H1 (cell line): ENCODE data around the gene SMC3. TPM values are rescaled to one million over a fixed set of nuclear protein-coding genes. Genes with fewer than 3 reads are reported as not detected.

ENCODE experiments used
- CTCF ChIA-PET: fragments of 300-600 bp; sonication (Branson Sonifier 250); formaldehyde crosslinking; loops from one replicate; lab custom pipeline; 2021; ENCODE audit not compliant: partially characterized antibody; lab: Charles Lee
- POLR2A ChIA-PET: fragments of 300-600 bp; sonication (Branson Sonifier 250); formaldehyde crosslinking; loops from one replicate; lab custom pipeline; 2021; ENCODE audit warnings: inconsistent platforms; ENCODE audit not compliant: partially characterized antibody; lab: Charles Lee
- DNase-seq, 2 experiments: peaks; one replicate each; pipeline versions ENCODE4 v3.0.0 to v3.0.0-alpha.2; 2010 to 2022; ENCODE audit warnings: low spot score in 2 of 2, low read depth in 1 of 2, mixed read lengths in 1 of 2
- FAIRE-seq: peaks from 2 replicates; lab custom pipeline; 2011; peaks lifted over from hg19 to GRCh38; lab: Jason Lieb, UNC
- H2AFZ ChIP-seq: 2 replicates; pipeline ENCODE4 v1.8.1; 2012; ENCODE audit warnings: low read length, inconsistent platforms
- H2AK5ac ChIP-seq: 2 replicates; pipeline ENCODE4 v1.6.1; 2013; ENCODE audit warnings: low read depth, low read length
- H2BK120ac ChIP-seq: replicated peaks from 2 replicates; pipeline ENCODE3; 2013; ENCODE audit warnings: low read depth, low read length, inconsistent platforms
- H2BK12ac ChIP-seq: 2 replicates; pipeline ENCODE4 v1.6.1; 2013; ENCODE audit warnings: low read depth, low read length
- H2BK15ac ChIP-seq: 2 replicates; pipeline ENCODE4 v1.6.1; 2013; ENCODE audit warnings: low read length
- H2BK20ac ChIP-seq: 2 replicates; pipeline ENCODE4 v1.6.1; 2013; ENCODE audit warnings: low read length
- H2BK5ac ChIP-seq: 2 replicates; pipeline ENCODE4 v1.6.1; 2013; ENCODE audit warnings: low read depth, low read length
- H3K14ac ChIP-seq: 2 replicates; pipeline ENCODE4 v1.6.1; 2013; ENCODE audit warnings: inconsistent platforms; ENCODE audit not compliant: insufficient read length
- H3K18ac ChIP-seq: 2 replicates; pipeline ENCODE4 v1.6.1; 2013; ENCODE audit warnings: low read length; ENCODE audit errors: extremely low read depth
- H3K23ac ChIP-seq: 2 replicates; pipeline ENCODE4 v1.6.1; 2013; ENCODE audit warnings: inconsistent platforms; ENCODE audit not compliant: insufficient read length
- H3K23me2 ChIP-seq: 2 replicates; pipeline ENCODE4 v1.6.1; 2013; ENCODE audit warnings: low read depth, low read length
- H3K27ac ChIP-seq: 2 replicates; pipeline ENCODE4 v1.6.1; 2011; ENCODE audit warnings: low read depth, low read length, inconsistent platforms
- H3K27me3 ChIP-seq, 4 experiments: replicated peaks in 1 of 4; 1 replicate in 1 of 4; 2 replicates in 3 of 4; pipeline versions ENCODE4 v1.6.1 to v1.8.1; 2011 to 2013; ENCODE audit warnings: low read length in 3 of 4, mild to moderate bottlenecking in 3 of 4, inconsistent platforms in 2 of 4, mixed read lengths in 2 of 4, moderate library complexity in 1 of 4; ENCODE audit not compliant: control insufficient read depth in 3 of 4, insufficient read depth in 3 of 4; ENCODE audit errors: extremely low read depth in 1 of 4
- H3K36me3 ChIP-seq, 4 experiments: 2 replicates each; pipeline versions ENCODE4 v1.6.1 to v1.8.1; 2011 to 2013; ENCODE audit warnings: mild to moderate bottlenecking in 4 of 4, low read length in 3 of 4, moderate library complexity in 2 of 4, control low read depth in 1 of 4, inconsistent platforms in 1 of 4; ENCODE audit not compliant: insufficient read depth in 4 of 4, control insufficient read depth in 2 of 4
- H3K4ac ChIP-seq: replicated peaks from 2 replicates; pipeline ENCODE3; 2013; ENCODE audit warnings: low read length, low read depth, mixed read lengths, inconsistent platforms; ENCODE audit not compliant: insufficient read length
- H3K4me1 ChIP-seq, 4 experiments: replicated peaks in 1 of 4; 1 replicate in 1 of 4; 2 replicates in 3 of 4; pipeline versions ENCODE4 v1.6.1 to v1.8.1; 2011 to 2013; ENCODE audit warnings: low read length in 3 of 4, inconsistent platforms in 2 of 4, mixed read lengths in 1 of 4; ENCODE audit not compliant: insufficient read depth in 4 of 4, control insufficient read depth in 3 of 4
- H3K4me2 ChIP-seq, 2 experiments: 2 replicates each; pipeline versions ENCODE4 v1.6.1 to v1.8.1; 2011 to 2013; ENCODE audit warnings: low read depth in 2 of 2, low read length in 2 of 2, control low read depth in 1 of 2, inconsistent platforms in 1 of 2, mild to moderate bottlenecking in 1 of 2; ENCODE audit not compliant: insufficient read depth in 1 of 2
- H3K4me3 ChIP-seq, 4 experiments: fragments of 200-600, 300-600 bp in 1 of 4; sonication (generic), shearing (Covaris generic), sonication (Bioruptor Twin) in 1 of 4; 2 replicates each; pipeline versions ENCODE4 v1.5.1 to v1.8.1; 2011 to 2016; ENCODE audit warnings: low read length in 4 of 4, low read depth in 3 of 4, control low read depth in 2 of 4, inconsistent platforms in 2 of 4, mild to moderate bottlenecking in 2 of 4, mixed read lengths in 1 of 4, moderate library complexity in 1 of 4; ENCODE audit not compliant: insufficient read depth in 2 of 4; ENCODE audit errors: extremely low read depth in 1 of 4
- H3K56ac ChIP-seq: replicated peaks from 2 replicates; pipeline ENCODE3; 2013; ENCODE audit warnings: low read depth, mild to moderate bottlenecking, mixed read lengths, low read length, inconsistent platforms; ENCODE audit not compliant: insufficient read length
- H3K79me1 ChIP-seq: 2 replicates; pipeline ENCODE4 v1.6.1; 2013; ENCODE audit warnings: low read depth, low read length, control low read depth
- H3K79me2 ChIP-seq, 2 experiments: 2 replicates each; pipeline versions ENCODE4 v1.6.1 to v1.8.1; 2012 to 2013; ENCODE audit warnings: low read length in 2 of 2, mild to moderate bottlenecking in 2 of 2, inconsistent platforms in 1 of 2; ENCODE audit not compliant: insufficient read depth in 2 of 2, control insufficient read depth in 1 of 2
- H3K9ac ChIP-seq, 4 experiments: replicated peaks in 1 of 4; 1 replicate in 1 of 4; 2 replicates in 3 of 4; pipeline versions ENCODE4 v1.6.1 to v1.8.1; 2011 to 2013; ENCODE audit warnings: low read depth in 3 of 4, low read length in 3 of 4, control low read depth in 2 of 4, mild to moderate bottlenecking in 2 of 4, moderate library complexity in 2 of 4, inconsistent platforms in 1 of 4; ENCODE audit errors: extremely low read depth in 1 of 4
- H3K9me3 ChIP-seq, 2 experiments: 2 replicates each; pipeline versions ENCODE4 v1.6.1 to v1.8.1; 2012 to 2013; ENCODE audit warnings: mild to moderate bottlenecking in 2 of 2, moderate library complexity in 2 of 2, control low read depth in 1 of 2, inconsistent platforms in 1 of 2, low read depth in 1 of 2, low read length in 1 of 2, mixed read lengths in 1 of 2; ENCODE audit not compliant: insufficient read depth in 2 of 2
- H4K20me1 ChIP-seq, 2 experiments: replicated peaks in 1 of 2; 2 replicates each; pipeline versions ENCODE3 to v1.8.1; 2011 to 2013; ENCODE audit warnings: inconsistent platforms in 2 of 2, low read length in 2 of 2, mild to moderate bottlenecking in 1 of 2; ENCODE audit not compliant: insufficient read depth in 2 of 2, control insufficient read depth in 1 of 2
- H4K5ac ChIP-seq: 2 replicates; pipeline ENCODE4 v1.6.1; 2013; ENCODE audit warnings: low read length, low read depth, mixed read lengths, inconsistent platforms; ENCODE audit not compliant: insufficient read length
- H4K8ac ChIP-seq: 2 replicates; pipeline ENCODE4 v1.8.0; 2013; ENCODE audit warnings: mild to moderate bottlenecking, moderate library complexity, low read length, inconsistent platforms; ENCODE audit not compliant: insufficient read depth; ENCODE audit errors: extremely low read depth
- H4K91ac ChIP-seq: replicated peaks from 2 replicates; pipeline ENCODE3; 2013; ENCODE audit warnings: low read length, mixed read lengths, inconsistent platforms; ENCODE audit not compliant: insufficient read length
- CEBPB ChIP-seq: IDR thresholded peaks from 2 replicates; pipeline ENCODE4 v1.6.1; 2012; ENCODE audit warnings: low read depth, low read length
- MAX ChIP-seq: IDR thresholded peaks from 2 replicates; pipeline ENCODE4 v1.6.1; 2012; ENCODE audit warnings: inconsistent platforms
- YY1 ChIP-seq: IDR thresholded peaks from 2 replicates; pipeline ENCODE4 v1.6.1; 2011; ENCODE audit warnings: low read depth, mild to moderate bottlenecking, low read length
- WGBS, 2 experiments: shearing (Covaris generic) in 1 of 2; methylation state at CpG; one replicate each; pipeline versions ENCODE4 v1.1.6 to v1.1.7; 2013 to 2015; ENCODE audit warnings: low lambda C conversion rate in 2 of 2, mixed read lengths in 2 of 2, inconsistent platforms in 1 of 2, low coverage in 1 of 2, missing lambda C conversion rate in 1 of 2; ENCODE audit not compliant: insufficient replicate concordance in 2 of 2, insufficient coverage in 1 of 2, insufficient read length in 1 of 2; ENCODE audit errors: extremely low coverage in 1 of 2, missing lambda C conversion rate in 1 of 2; 5-methylcytosine and 5-hydroxymethylcytosine counted together
- polyA plus RNA-seq, 7 experiments: library from polyadenylated mRNA; depleted of rRNA in 3 of 7; stranded (reverse) in 5 of 7; unstranded in 2 of 7; fragments of >200 nt in 5 of 7; fragments of 200-250 nt in 2 of 7; gene quantifications; 1 replicate in 5 of 7; 2 replicates in 1 of 7; 4 replicates in 1 of 7; pipeline versions ENCODE4 v1.2.1 to v1.2.3, GENCODE V29; 2011 to 2013; ENCODE audit warnings: missing spikeins in 2 of 7, mixed read lengths in 2 of 7
- total RNA-seq: library from RNA; stranded (reverse); fragmentation: NEBNext Ultra II Directional; extraction: Animal tissue kit (Norgen Biotek cat#: 25700); gene quantifications from 2 replicates; pipeline ENCODE4 v1.2.1, GENCODE V29; 2021

The SMC3 gene
- total and polyA plus RNA-seq, 2 of the 8 experiments (the other 6 are each of a cell fraction or from before 2014, with no cell fraction given), result 12.7 to 93.4 TPM

GRCh38 chr10:110529596-110530011, 37.9 kb upstream of the SMC3 start:
- H3K9me3 ChIP-seq, result no peaks in the 10 kb centered on the region
- TF ChIP-seq YY1 (peak; percentile 40; the same call in 1 of the 2 replicates), CEBPB (no peak), MAX (peak; percentile 55; the same call in 1 of the 2 replicates)
- peak overlapping the region; percentile 87; the same call in 1 of the 2 replicates for H2AK5ac ChIP-seq
- no peaks in the 10 kb centered on the region for H3K79me2 ChIP-seq
- no peak for FAIRE-seq
- peak overlapping the region; percentile 8 for H3K56ac ChIP-seq
- CTCF ChIA-PET, result interaction anchor here (0.8 to 1.2 kb wide), 3 partner anchors 16 to 224 kb away, joined by 3 to 4 read pairs (median 3); no protein-coding TSS in a partner anchor
- peaks cover 2% of the 10 kb centered on the region; the same call in 1 of the 2 replicates for H3K23me2 ChIP-seq
- no peak overlapping the region for H3K23ac ChIP-seq
- no peaks in the 10 kb centered on the region for H3K36me3 ChIP-seq
- 0 out of 2 replicates have a peak overlapping the region, but pooled peaks have one; percentile 39 for H4K8ac ChIP-seq
- no peak overlapping the region; the same call in 1 of the 2 replicates for H2BK20ac ChIP-seq
- H3K4me3 ChIP-seq, result peak overlapping the region in 2 of 4 experiments; percentile 0 to 42; a peak in 2 of 8 replicates
- 13% methylated on average over 6 of the region's 6 CpGs; no CpG with 5 or more reads in 1 of the 2 experiments for WGBS, 2 experiments
- H3K27me3 ChIP-seq, result no peaks in the 10 kb centered on the region; a peak in 1 of 7 replicates
- no peak overlapping the region for H2BK15ac ChIP-seq
- no peaks in the 10 kb centered on the region for H3K79me1 ChIP-seq
- peak overlapping the region; percentile 97 for H2BK120ac ChIP-seq
- H2BK5ac ChIP-seq, result peak overlapping the region; percentile 98
- peak overlapping the region; percentile 100 for H2BK12ac ChIP-seq
- no peak for DNase-seq
- H4K91ac ChIP-seq, result peak overlapping the region; percentile 87
- no peak overlapping the region for H3K14ac ChIP-seq
- POLR2A ChIA-PET, result interaction anchor here (0.6 to 3.1 kb wide), 11 partner anchors 9 to 225 kb away, joined by 3 to 11 read pairs (median 4); partner anchors contain the start of gene SMNDC1
- H2AFZ ChIP-seq, result peak overlapping the region; percentile 73; the same call in 1 of the 2 replicates
- H3K9ac ChIP-seq, result peak overlapping the region in 3 of 4 experiments; percentile 3 to 73 (median 41); a peak in 3 of 7 replicates
- H3K18ac ChIP-seq, result peak overlapping the region; percentile 99
- H3K4me2 ChIP-seq, result peak overlapping the region; percentile 65 to 70
- peaks cover 4 to 17% (median 5%) of the 10 kb centered on the region in 4 experiments for H3K4me1 ChIP-seq
- H4K5ac ChIP-seq, result peak overlapping the region; percentile 31
- peak overlapping the region; percentile 60 for H3K27ac ChIP-seq
- peak overlapping the region; percentile 92 for H3K4ac ChIP-seq
- H4K20me1 ChIP-seq, result no peaks in the 10 kb centered on the region
